IPS-11a (cell line): ENCODE measurements around the gene PFDN2.
"Not testable (repeated sequence)": the region's sequence is repeated elsewhere in the genome, so short reads cannot be mapped to it uniquely, and the experiment has no call there.

Experiments used
- H3K4me3 ChIP-seq: one replicate; pipeline ENCODE4 v1.5.1; 2013; ENCODE audit warnings: low read depth, low read length, control low read depth

The PFDN2 gene

GRCh38 chr1:161139766-161140165, 21.9 kb upstream of the PFDN2 start:
- no peak overlapping the region for H3K4me3 ChIP-seq

- H3K4me3 ChIP-seq, result no peak overlapping the region
Measured at GRCh38 chr1:161138431-161138830, 20.6 kb upstream of the PFDN2 start.

DNA sequence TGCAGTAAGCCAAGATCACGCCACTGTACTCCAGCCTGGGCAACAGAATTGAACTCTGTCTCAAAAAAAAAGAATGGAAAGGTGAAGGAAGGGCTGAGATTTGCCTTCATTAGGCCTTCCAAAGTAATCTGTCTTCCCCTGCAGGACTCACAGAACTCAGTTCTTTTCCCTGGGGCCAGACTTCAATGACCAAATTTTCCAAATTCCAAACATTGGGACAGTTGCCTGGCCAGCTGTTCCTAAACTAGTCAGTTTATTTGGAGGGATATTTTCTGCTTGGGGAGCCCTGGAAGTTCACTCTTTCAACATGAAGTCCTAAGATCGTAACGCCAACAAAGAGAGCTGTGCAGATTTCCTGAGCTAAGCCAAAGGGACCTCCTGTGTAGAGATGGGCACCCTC, 20.0 kb upstream of the PFDN2 start:
- H3K4me3 ChIP-seq, result no peak overlapping the region

GRCh38 chr1:161133220-161133740, 15.4 kb upstream of the PFDN2 start:
- peak overlapping the region; percentile 75 for H3K4me3 ChIP-seq

- peak within 1 kb of the TSS; percentile 81 for H3K4me3 ChIP-seq
Measured at GRCh38 chr1:161132410-161133219, 14.8 kb upstream of the PFDN2 start, which contains the start of gene DEDD. TSS of gene DEDD (minus strand) at chr1:161132667. CDS start at chr1:161124462, 8,205 bp downstream.

- H3K4me3 ChIP-seq, result peak overlapping the region; percentile 81
Measured at GRCh38 chr1:161131523-161132409, 13.9 kb upstream of the PFDN2 start.

DNA sequence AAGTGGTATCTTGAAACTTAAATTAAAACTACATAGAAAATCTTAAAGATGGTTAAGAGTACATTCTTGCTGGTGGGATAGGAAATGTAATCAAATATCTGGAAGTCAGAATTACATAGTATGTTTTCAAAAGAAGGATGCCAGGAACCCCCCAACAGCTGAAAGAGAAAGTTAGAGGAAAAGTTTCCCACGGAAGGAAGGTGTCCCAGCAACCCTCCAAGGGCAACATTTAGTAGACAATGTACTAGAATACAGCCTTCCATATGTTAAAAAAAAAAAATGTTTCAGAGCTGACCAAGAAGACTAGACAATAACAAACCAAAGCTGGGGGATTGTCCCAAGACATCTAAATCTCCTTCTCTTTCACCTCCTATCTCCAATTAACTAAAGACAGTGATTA, 12.4 kb upstream of the PFDN2 start:
- no peak overlapping the region for H3K4me3 ChIP-seq

DNA sequence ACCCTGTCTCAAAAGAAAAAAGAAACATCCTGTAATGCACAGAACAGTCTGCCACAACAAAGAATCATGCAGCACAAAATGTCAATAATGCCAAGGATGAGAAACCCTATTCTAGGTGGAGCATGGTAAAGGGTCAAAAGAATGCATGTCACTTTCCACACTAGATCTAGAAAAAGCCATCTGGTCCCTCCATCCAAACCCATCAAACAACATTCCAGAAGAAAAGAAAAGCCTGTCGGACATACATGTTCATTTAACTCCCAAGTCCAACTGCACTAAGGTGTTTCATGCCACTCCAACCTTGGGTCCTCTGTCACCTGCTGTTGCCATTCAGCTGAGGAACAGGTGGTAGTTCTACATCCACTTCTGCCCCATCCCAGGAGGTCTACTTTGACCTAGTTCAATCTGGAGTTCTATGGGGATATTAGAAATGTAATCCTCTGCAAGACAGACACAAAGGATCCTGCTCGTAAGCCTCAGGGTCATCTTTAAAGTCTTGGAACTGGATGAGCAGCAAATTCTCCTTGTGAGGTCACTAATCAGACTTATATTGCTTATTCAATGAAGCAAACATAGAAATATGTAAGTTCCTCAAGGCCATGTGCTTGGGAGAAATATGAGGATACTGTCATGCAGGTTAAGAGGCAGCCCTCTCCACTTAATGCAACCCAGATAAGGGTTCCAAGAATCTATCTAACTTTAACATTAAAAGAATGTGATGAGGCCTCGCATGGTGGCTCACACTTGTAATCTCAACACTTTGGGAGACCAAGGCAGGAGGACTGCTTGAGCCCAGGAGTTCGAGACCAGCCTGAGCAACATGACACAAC, 11.0 kb upstream of the PFDN2 start:
- H3K4me3 ChIP-seq, result no peak overlapping the region

DNA sequence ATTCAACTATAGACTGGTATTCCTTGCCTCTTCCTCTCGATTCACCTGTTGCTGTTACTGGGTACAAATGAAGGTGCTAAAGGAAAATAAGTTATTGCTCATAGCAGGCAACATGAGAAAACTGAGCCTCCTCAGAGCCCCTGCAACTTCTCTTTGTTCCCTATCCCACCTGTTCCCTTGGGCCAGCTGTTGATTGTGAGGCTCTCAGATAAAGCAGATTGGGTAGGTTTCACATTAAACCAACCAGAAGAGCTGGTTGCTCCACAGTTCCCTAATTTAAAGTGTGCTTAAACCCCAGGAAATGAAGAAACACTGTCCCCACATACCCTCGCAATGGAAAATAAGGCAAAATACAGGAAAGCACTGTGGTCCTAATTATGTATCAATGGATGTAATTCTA, 9.8 kb upstream of the PFDN2 start:
- H3K4me3 ChIP-seq, result no peak overlapping the region

DNA sequence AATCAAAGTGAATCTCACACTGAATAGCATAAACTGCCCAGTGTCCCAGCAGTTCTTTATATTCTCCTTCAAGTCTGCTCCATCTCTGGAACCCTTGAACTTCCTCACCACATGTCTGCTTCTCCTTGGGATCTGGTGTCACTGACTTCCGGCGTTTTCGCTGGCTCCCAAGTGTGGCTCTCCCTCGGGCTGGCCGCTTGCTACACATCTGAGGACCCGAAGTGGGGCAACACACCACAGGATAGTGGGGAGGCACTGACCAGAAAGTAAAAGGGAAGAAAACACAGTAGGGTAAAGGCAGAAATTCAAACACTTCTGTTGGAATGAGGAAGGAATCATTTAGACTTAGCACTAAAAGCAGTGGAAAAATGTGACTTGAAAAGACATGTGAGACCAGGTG, 5.1 kb upstream of the PFDN2 start:
- no peak overlapping the region for H3K4me3 ChIP-seq

DNA sequence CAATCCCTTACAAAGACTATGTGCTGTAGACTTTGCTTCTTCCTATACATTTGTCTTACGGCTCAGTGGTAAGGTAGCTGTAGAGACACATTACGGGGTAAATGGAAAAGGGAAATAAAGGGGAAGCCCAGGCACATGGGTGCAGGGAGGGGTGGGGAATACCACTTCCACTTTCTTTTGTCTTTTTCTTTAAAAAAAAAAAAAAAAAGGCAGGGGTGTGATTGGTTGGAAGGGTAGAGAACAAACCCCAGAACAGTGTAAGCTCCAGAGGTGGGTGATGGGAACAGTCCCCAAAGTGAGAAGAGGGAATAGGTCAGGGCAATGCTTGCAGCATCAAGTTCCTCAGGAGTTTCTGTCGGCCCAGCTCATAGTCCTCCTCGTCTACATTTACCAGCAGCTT, 4.0 kb upstream of the PFDN2 start:
- H3K4me3 ChIP-seq, result no peak overlapping the region

GRCh38 chr1:161121042-161121650, 3.3 kb upstream of the PFDN2 start:
- H3K4me3 ChIP-seq, result no peak overlapping the region

DNA sequence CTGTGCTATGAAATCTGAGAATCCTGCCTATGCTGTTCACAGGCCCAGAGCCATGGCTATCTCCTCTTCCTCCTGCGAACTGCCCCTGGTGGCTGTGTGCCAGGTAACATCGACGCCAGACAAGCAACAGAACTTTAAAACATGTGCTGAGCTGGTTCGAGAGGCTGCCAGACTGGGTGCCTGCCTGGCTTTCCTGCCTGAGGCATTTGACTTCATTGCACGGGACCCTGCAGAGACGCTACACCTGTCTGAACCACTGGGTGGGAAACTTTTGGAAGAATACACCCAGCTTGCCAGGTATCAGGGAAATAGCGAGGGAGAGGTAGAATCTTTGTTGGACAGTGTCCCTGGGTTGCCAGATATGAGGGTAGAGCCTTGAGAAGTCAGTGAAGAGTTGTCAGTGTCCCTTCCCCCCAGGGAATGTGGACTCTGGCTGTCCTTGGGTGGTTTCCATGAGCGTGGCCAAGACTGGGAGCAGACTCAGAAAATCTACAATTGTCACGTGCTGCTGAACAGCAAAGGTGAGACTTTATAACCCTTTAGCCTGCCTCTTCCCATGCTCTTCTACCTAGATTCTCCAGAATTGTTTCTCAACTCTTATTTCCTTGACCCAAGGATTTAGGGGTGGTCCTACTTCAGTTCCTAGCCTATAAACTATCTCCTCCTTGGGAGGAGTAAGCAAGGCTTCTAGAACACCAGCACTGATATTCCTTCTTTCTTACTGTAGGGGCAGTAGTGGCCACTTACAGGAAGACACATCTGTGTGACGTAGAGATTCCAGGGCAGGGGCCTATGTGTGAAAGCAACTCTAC, 1.5 kb upstream of the PFDN2 start:
- H3K4me3 ChIP-seq, result no peak overlapping the region

GRCh38 chr1:161115961-161116360, 1.9 kb downstream of the PFDN2 start:
- H3K4me3 ChIP-seq, result not testable (repeated sequence)

- H3K4me3 ChIP-seq, result no peak overlapping the region
Measured at GRCh38 chr1:161115132-161115711, 2.6 kb downstream of the PFDN2 start.

- no peak overlapping the region for H3K4me3 ChIP-seq
Measured at GRCh38 chr1:161114556-161114955, 3.3 kb downstream of the PFDN2 start.

DNA sequence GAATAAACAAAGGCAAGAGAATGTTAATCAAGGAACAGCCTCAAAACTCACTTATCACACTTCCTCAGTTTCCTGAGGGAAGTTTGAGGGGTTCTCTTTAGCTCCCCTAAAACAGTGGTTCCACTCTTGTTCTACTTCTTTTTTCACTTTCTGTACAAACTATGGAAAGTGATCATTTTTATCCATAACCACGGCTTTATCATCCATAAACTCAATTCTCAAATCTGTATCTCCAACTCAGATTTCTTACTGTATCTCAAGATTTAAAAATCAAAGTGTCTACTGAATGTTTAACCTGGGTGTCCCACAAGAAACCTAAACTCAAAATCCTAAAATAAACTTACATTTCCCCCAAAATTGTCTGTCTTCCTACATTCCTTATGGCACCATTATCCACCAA, 3.9 kb downstream of the PFDN2 start:
- no peak overlapping the region for H3K4me3 ChIP-seq

DNA sequence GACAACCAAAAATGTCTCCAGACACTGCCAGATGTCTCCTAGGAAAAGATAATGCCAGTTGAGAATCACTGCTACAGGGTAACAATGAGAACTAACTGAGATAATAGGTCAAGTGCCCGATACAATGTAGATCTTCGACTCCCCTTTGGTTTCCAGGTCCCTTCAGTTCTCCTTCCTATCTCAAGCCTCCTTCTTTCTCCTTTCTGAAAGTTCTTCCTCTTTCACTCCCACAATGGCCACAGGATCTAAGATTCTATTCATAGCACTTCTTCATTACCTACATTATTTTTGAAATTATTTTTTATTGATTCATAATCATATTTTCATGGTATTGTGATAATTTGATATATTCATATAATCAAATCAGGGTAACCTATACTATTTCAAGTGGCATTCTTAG, 6.3 kb downstream of the PFDN2 start:
- no peak overlapping the region for H3K4me3 ChIP-seq

DNA sequence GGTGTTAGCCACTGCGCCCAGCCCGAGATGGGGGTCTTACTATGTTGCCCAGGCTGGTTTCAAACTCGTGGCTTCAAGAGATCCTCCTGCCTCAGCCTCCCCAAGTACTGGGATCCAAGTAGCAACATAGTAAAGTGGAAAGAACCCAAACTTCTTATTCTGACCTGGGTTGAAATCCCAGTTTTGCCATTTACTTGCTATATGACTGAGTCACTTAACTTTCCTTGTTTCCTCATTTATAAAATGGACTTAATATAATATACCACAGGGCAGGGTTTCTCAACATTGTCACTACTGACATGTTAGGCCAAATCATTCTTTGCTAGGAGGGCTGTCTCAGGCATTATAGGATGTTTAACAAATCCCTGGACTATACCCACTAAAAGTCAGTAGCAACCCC, 6.7 kb downstream of the PFDN2 start:
- H3K4me3 ChIP-seq, result no peak overlapping the region
